GM18498 (cell line): ENCODE measurements around the gene RIMS1.
"Not testable (repeated sequence)": the region's sequence is repeated elsewhere in the genome, so short reads cannot be mapped to it uniquely, and the experiment has no call there.

Source experiments
- ATAC-seq: cut with Tn5 transposase; IDR thresholded peaks from one replicate; pipeline ENCODE4 v1.9.1; 2021; ENCODE audit warnings: mild to moderate bottlenecking, moderate library complexity; ENCODE audit not compliant: unreplicated experiment

The RIMS1 gene

DNA sequence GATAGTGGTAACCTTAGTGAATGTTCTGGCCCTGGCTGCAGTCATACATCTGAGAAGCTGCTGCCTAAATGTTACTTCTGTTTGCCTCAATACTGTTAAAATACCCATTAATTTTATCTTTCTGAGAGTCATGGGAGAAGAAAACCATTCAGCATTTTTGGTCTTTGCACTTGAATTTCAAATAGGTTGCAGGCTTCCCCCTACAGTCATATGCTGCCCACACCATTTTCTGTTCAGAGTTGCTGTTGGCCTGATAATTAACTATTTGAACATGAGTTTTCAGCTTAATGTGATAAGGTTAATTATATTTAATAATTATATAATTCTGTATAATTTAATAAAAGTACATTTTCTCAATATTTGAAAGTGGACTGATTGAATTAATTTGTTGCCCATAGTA lies 410.0 kb downstream of the RIMS1 start:
- no peak for ATAC-seq

DNA sequence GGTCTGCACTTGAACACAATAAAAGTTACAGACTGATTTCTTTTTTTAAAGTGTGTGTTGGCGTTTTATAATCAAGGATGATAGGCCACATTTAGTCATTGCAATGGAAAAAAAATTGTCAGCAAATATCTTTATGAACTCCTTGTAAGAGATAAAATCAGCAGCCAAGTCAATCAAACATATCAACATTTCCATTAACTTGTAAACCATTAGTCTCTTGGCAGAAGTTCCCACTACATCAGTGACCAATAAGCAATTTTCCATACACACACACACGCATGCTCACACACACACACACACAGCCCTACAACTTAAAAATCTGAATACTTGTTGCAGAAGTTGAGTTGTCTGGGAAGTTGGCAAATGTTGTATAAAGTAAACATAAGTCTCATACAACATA lies 419.6 kb downstream of the RIMS1 start:
- ATAC-seq, result no peak

DNA sequence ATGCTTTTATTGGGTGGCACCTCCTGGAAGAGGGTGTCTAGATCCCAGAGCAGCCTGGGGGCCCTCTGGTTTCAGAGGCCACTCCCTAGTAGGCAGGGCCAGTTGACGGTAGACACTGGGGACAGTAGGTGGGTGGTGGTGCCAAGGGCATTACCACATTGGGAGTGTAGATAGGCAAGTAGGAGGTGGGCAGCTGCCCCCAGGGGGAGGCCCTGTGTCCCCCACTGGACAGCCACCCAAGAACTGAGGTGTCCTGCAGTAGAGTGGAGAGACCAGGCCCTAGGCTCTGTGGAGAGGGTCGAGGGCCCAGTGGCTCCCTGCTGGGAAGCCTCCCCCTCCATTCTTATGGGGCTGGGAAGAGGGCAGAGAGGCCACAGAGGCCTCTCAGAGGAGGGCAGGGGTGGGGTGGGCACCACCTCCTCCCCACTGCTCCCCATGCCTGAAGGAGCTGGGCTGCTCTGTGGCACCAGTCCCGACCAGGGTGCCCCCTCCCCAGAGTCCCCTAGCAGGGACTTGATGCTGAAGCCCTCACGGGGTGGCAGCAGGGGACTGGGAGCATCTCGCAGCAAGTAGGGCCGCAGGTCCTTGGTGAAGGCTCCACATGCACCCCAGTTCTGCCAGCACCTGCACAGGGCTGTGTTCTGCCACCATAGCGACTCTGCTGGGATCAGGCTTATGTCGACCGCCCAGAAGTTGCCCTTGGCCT lies 430.5 kb downstream of the RIMS1 start:
- ATAC-seq, result no peak

DNA sequence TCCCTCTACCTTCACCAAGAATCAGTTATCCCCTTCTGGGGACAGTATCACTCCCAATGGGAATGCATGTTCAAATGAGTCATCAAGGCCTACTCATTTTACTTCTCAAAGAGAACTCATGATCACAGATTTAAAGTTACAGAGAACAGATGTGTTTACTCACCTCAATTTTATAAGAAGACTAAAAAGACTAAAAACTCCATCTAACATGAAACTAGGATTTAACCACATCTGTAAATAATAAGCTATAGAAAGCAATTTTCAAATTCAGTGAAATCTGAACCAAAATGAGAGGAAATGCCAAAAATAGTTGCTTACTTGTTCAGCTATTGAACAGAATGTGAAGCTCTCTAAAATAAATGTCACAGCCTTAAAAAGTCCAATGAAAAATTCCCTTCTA lies 435.4 kb downstream of the RIMS1 start:
- ATAC-seq, result no peak

DNA sequence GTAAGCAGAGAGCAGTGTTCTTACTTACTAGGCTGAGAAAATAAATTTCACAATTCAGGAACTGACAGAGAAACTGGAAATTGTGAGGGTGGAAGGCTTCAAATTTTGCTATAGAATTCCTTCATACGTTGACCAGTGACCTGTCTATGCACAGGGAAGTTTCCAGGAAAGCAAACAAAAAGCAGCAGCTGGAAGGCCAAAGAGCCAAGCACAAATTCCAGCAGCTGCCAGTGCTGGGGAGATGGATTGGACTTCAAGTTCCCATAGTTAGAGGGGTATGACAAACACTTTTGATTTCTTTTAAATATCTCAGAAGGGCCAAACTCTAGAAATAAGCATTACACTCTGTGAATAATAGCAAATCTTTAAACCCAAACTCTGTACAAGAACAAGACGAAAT lies 436.4 kb downstream of the RIMS1 start:
- ATAC-seq, result no peak

DNA sequence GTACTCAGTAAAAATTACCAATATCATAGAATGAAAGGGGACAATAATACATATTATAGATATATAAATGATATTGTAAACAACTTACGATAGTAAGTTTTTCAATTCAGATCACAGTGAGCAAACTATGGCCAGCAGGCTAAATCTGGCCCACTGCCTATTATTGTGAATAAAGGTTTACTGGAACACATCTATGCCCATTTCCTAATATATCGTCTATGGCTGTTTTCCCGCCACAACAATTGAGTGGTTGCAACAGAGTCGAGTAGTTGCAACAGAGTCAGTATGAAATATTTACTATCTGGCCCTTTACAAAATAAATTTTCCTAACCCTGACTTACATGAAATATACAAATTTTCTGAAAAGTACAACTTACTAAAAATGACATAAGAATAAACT lies 438.2 kb downstream of the RIMS1 start:
- no peak for ATAC-seq

DNA sequence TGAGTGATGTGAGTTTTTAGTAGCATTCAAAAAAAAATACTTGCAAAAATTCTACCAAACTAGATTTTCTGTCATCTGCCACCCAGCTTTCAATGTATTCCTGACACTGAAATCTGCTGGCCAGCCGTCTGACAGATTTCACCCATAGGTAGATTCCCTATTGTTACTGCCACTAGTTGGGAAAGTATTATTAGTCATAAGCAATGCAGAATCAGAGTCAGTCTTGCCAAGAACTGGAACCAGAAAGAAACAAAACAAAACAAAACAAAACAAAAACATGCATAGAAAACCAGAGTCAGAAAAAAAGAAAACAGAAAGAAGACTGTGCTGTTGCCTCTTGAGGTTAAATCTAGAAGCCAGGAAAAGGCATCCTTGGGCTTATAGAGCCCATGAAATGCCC lies 442.4 kb downstream of the RIMS1 start:
- ATAC-seq, result no peak

DNA sequence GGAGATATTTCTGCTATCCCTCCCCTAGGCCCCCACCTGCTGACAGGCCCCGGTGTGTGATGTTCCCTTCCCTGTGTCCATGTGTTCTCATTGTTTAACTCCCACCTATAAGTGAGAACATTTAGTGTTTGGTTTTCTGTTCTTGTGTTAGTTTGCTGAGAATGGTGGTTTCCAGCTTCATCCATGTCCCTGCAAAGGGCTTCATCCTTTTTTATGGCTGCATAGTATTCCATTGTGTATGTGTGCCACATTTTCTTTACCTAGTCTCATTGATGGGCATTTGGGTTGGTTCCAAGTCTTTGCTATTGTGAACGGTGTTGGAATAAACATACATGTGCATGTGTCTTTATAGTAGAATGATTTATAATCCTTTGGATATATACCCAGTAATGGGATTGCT lies 448.9 kb downstream of the RIMS1 start:
- ATAC-seq, result not testable (repeated sequence)

DNA sequence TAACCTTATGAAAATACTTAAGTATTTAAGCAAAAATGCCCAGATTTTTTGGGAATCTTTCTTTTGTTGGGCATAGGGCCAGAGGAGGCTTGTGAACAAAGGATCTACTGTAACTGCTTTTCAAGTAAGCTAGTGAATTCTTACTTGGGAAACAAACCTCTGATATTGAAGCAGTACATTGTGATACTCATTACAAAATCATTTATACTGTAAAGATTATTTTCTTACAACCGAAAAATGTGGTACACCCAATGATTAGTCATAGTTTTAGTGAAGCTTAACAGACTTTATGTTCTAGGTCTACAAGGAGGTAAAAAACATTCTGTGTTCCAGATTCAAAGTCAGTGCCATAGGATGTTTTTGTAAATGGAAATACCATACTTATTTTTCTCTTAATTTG lies 462.6 kb downstream of the RIMS1 start:
- ATAC-seq, result no peak

DNA sequence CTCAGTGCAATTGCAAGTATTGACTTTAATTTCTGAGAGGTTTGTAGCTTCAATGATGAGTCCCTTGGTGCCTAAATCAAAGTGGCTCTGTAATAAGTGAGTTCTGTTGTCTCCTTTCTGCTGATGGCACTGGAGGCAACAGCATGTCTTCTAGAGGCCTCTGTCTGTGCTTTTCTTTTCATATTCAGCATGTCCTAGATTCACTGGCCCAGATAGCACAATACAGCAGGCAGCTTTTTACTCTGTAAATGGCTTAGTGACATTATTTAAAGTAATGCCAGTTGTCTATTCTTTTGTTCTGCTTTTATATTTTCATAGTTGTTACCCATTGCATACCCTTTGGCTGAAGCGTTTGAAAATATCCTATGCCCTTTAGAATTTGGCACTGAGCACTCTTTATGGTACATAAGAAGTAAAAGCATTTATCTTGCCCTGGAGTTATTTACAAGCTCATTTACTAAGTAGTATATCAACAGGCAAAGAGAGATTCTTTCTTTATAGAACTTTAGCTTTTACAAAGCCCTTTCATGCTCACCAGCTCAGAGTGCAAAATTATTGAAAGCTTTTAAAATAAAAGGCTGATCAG lies 464.0 kb downstream of the RIMS1 start:
- no peak for ATAC-seq

DNA sequence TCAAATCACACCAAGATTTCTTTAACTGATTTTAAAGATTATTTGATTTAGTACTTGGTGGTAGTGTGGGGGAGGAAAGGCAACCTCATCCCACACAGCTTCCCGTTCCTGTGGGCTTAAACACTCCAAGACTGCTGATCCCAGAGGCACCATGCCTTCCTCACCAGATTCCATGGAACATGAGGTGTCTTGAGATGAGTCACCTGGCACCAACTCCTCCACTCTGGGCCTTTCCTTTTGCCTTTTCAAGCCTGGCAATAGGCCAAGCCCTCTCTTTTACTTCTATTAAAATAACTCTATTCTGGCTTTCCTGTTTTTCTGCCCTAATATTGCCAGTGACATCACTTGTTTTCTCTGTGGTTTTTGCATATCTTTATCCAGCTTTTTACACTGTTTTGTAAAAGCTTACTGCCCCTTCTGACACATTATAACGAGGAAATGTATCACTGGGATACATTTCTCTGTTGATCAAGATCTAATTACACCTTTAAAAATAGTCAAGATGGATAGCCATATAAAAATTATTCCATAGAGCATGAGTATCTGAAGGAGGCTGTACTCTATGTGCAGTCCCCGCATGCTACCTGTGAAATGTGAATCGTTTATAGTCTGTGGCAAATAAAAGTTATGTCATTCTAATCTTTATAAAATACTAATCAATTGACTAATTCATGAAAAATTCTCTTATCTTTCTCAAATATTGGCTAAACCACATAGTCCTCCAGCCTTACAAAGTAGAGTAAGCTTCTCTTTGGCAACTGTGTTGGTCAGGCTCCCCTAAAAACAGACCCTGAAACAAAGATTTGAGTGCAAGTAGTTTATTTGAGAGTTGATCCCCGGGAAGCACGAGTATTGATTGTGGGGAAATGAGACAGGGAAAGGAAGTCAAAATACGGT lies 477.7 kb downstream of the RIMS1 start:
- no peak for ATAC-seq

DNA sequence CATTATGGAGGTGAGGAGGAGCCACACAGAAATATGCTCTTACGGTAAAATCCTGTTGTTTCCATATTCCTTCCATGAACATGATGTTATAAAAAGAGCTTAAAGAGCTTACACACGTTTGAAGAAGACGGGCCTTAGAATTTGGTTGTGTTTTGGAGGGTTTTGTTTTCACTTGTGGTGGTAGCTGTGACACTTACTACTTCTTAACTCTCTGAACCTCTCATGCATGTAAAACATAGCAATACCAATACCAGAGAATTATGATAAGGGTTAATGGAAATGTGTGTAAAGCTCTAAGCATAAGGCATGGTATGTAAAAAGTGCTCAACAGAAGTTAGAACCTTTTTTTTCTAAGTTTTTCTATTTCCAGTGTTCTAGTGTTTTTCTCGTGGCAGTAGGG lies 479.4 kb downstream of the RIMS1 start:
- ATAC-seq, result peak; percentile 67

DNA sequence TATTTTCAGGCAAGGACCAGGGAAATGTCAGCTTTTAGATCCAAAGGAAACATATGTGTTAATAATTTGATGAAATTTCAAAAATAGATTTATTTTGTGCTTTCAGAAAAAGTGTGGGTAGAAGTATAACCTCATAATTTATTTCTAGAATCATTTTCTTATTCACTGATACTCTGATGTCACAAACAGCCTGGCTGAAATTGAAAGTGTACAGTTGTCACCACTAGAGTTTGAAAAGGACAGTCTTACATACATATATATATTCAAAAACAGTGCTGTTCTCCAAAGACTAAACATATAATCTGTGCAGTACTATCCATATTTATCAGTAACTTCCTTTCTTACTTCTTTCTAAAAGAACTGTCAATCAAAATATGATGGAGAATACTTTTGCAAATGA lies 481.1 kb downstream of the RIMS1 start:
- ATAC-seq, result no peak

DNA sequence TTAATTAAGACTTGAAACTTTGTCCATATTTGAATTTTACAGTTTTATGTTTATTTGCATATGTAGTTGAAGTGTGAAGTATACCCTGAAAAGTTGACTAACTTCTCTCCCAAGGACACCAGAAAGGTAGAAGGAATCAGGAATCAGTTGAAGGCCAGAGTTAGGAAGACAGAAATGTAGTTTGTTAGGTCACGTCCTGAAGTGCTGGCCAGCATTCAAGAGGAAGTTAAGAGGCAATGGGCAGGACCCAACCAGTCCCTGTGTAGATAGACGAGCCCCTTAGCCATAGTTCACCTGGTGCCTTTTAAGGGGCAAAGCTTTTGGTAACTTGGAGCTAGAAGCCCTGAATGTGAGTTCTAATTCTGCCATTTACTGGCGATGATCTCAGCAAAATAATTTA lies 485.1 kb downstream of the RIMS1 start:
- ATAC-seq, result no peak

DNA sequence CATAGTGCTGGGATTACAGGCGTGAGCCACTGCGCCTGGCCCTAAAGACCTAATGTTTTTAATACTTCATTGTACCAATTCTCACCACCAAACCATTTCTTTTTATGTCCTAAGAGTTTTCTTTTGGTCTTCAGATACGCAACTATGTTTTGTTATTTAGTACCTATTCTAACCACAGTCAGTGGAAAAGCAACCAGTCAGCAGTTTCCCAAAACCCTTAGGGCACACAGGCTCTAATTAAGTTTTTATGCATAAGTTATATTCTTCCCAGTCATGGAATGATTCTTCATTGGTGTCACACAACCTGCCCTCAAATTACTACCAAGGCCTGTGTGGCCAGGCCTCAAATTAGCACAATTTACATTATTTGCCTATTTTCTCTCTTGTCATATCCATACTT lies 487.8 kb downstream of the RIMS1 start:
- ATAC-seq, result no peak

DNA sequence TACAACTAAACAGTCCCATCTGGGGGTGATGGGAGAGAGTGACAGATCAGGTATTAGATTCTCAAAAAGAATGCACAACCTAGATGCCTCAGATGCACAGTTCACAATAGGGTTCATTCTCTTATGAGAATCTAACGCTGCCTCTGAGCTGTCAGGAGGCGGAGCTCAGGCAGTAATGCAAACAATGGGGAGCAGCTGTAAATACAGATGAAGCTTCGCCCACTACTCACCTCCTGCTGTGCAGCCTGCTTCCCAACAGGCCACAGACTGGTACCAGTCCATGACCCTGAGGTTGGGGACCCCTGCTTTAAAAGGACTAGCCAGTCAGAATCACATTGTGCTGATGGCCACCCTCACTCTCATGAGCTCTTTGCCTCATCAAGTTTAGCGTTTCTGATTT lies 488.5 kb downstream of the RIMS1 start:
- no peak for ATAC-seq

DNA sequence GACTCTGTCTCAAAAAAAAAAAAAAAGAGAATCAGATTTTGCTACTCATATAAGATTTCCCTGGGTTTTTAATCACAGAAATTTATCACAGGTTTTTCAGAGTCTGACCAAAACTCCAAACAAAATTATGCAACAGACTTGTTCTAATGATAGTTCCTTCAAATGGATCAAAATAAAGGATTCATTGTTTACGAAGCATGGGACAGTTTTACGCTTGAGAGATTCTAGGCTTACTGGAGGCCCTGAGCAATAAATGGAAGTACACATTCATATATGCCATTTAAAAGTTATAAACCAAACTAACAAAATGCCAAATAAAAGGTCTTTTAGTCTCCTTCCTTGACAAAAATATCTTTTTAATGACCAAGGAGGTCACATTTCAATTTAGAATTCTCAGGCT lies 490.4 kb downstream of the RIMS1 start:
- no peak for ATAC-seq

DNA sequence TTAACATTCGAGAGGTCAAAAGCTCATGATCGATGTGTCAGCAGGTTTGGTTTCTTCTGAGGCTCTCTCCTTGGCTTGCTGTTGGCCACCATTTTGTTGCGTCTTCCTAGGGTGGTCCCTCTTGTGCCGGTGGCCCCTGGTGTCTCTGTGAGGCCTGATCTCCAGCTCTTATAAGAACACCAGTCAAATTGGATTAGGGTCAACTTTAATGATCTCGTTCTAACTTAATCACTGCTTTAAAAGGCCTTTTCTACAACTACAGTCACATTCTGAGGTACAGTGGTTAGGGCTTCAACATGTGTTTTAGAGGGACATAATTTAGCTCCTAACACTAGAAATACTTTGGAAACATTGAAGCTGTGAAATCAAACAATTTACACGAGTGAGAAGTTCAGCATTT lies 494.7 kb downstream of the RIMS1 start:
- no peak for ATAC-seq

DNA sequence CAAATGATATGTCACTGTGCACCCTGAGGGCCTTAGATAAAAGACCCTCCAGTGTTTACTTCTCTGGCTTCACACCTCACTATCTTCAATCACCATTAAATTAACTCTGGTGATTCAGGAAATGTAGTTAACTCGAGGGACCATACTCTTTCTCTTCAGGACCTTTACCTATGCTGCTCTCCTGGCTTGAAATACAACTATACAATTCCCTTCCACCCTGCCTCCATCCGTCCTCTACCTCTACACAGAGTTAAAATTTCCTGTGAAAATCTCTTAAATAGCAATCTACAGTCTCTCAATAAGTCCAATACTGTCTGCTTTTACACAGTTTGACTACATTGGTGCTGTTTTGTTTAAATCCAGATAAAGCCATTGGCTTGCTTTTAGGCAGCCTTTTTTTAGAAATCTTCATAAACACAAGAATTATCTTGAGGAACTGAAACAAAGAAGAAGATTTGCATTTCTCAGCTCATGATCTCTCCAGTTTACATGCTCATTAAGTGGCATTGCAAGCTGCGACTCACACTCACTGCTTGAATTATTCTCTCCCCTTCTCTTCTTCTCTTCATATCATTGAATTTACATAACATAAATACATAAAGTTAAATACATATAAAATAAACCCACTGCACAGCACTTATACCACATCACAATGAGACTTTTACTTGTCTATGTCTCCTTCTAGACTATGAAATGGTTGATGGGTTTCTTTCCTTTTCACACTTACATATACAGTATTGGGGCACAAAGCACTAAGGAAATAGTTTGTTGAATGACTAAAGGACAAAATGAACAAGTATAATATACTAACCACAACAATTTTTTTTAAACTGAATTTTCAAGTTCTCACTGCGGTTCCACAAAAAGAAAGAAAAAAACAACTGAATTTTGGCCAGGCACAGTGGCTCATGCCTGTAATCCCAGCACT lies 496.5 kb downstream of the RIMS1 start:
- peak; percentile 95 for ATAC-seq

DNA sequence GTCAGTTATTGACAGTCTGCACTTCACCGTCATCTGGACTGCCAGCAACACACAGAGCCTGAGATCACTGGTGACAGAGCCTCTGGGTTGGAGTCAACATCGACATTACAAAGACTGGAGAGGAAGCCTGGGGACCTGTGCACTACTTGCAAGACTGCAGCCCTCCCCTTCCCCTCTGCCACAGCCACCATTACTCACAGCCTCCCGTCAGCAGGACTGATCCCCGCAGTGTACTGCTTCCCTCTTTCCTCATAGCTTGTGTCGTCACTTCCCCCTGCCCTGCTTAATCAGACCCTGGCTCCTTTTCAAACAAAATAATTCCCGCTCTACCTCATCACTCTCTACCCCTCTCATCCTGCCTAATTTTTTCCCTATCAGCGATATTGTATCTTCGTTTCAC lies 500.0 kb downstream of the RIMS1 start:
- ATAC-seq, result peak; percentile 22

DNA sequence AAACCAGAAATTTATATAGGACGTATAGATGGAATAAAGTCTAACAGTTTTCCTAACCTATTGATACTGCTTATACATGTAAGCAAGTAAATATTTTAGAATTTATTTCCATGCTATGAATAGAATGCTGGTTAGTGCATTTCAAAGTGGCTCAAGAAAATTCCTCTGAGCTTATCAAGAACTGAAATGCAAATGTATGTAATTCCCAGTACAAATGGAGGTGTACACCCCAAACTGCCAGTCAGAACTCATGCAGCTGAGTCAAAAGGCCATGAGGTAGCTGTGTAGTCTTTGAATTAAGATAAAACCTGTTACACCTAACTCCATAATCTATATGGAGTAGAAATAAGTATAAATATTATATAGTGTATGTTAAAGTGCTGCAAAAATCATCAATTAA lies 503.3 kb downstream of the RIMS1 start:
- ATAC-seq, result no peak
